ENCODE data around the gene LRRC74B. TPM values are rescaled to one million over a fixed set of nuclear protein-coding genes. Genes with fewer than 3 reads are reported as not detected.

LRRC74B gene
- total RNA-seq, 1 donor from 2014 or later, result 0.20 TPM

DNA sequence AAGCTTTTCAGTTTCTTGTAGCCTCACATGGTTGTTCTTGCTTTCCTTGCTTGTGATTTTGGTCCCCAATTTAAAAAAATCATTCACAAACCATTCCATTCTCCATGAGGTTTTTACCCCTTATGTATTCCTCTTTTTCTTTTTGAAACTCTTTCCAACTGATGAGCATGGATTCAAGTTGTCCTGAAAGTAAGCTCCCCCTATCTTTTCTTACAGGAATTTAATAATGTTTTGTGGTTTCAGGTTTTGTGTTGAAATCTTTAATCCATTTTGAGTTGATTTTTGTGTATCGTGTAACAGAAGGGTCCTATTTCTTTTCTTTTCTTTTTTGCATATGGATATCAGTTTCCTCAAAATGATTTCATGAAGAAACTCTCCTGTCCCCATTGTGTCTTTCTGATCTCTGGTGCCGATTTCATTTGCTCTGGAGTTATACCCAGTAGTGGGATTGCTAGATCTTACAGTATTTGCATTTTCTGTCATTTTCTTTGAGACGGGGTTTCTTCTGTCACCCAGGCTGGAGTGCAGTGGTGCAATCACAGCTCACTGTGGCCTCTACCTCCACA lies 58.5 kb downstream of the LRRC74B start:
- no peak for ATAC-seq

DNA sequence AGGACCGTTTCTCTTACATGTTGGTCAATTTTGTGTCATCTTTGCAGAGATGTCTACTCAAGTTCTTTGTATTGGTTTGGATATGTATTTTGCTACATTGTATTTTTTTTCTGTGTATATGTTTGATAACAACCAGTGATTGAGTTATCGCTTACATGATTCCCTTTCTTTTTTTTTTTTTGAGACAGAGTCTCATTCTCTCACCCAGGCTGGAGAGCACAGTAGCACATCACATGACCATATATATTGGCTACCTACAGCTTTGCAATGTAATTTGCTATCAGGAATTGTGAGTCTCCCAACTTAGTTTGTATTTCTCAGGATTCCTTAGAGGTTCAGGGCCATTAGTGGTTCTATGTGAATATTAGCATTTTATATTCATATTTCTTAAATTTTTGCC lies 59.5 kb downstream of the LRRC74B start:
- no peak for ATAC-seq

DNA sequence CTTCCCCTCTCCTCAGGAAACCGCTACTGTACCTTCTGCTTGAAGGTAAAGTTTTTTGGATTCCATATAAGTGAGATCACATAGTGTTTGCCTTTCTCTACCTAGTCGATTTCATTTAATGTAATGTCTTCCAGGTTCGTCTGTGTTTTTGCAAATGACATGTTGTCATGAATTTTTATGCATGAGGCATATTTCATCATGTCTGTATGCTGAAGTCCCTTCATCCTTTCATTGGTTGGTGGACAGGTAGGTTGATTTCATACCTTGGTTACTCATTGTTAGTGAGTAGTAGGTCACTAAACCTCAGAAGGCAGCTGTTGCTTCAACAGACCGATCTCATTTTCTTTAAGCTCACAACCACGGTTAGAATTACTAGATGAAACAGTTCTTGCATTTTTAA lies 60.3 kb downstream of the LRRC74B start:
- no peak for ATAC-seq

DNA sequence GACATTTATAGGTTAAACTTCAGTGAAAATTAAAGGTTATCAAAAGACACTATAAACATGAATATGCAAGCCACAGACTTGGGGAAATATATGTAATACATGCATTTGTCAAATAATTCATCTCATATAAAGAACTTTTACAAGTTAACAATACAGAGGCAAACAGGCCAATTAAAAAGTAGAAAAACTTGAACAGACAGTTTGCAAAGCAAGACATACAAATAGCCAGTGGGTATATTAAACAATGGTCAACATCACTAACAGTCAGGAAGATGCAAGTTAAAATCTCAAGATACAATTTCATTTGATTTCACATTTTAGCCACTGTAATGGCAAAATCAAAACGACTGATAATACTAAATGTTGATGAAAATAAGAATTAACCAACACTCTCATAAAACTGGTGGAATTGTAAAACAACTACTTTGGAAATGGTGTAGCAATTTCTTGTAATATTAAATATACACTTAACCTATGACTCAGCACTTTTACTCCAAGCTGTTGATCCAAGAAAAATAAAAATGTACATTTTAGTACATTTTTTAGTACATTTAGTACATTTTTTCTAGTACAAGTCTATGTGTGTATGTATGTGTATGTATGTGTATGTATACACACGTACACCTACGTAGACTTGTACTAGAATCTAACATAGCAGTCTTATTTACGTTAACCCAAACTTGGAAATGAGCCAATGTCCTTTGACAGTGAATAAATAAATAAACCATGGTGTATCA lies 62.8 kb downstream of the LRRC74B start:
- no peak for ATAC-seq

Other genes with a start within 250 kb of the LRRC74B start
- 28.5 TPM for gene PI4KA, start 187.1 kb upstream of the LRRC74B start, total RNA-seq
- 24.0 TPM for gene SNAP29, start 186.9 kb upstream of the LRRC74B start, total RNA-seq
- 42.6 TPM for gene CRKL, start 128.5 kb upstream of the LRRC74B start, total RNA-seq
- 1.5 TPM for gene AIFM3, start 78.7 kb upstream of the LRRC74B start, total RNA-seq
- gene LZTR1, start 63.6 kb upstream of the LRRC74B start, total RNA-seq, result 26.3 TPM
- gene THAP7, start 43.8 kb upstream of the LRRC74B start, total RNA-seq, result 13.3 TPM
- 0.64 TPM for gene P2RX6, start 30.8 kb upstream of the LRRC74B start, total RNA-seq
- gene SLC7A4, start 13.4 kb upstream of the LRRC74B start, total RNA-seq, result 4.2 TPM

Data from esophagus mucosa (tissue), 1 donor.